ENCODE results near the gene ZBED1.

ZBED1 gene

DNA sequence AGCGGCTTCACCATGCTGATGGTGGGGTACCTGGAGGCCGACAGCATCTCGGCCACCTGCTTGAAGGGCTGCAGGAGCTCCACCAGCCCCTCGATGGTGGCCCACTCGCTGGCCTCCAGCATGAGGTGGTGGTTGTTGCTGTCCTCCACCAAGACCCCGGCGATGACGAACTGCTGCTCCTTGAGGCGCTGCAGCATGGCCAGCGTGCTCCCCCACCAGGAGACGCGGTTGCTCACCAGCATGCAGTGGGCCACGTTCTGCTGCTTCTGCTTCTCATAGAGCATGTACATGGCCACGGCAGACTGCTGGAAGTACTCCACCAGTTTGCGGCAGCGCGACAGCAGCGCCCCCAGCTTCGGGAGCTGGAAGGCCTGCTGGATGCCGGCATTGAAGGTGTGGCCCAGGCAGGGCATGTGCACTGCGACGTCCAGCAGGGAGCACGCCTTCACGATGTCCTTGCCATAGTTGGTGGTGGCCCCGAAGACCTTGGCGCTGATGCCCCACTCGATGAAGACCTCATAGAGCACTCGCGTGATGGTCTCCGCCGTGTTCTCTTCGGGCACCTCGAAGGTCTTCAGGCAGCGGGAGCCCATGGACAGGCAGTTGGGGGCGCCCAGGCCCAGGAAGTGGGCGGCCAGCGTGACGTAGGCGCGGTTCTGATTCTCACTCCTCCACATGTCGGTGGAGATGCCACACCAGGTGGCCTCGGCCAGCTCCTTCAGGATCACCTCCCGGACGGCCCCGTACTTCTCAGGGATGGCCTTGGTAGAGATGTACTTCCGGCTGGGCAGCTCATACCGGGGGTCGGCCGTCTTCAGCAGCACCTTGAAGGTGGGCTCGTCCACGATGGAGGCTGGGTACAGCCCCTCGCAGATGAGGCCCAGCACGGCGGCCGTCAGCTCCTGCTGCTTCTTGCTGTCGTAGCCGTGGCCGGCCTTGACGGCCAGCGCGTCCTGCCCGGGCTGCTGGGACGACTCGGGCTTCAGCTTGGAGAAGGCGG lies 11.0 kb downstream of the ZBED1 start:
- no peak for TF ChIP-seq SIN3A (IDR thresholded peaks at IDR 0.05; ENCODE audit: borderline replicate concordance, insufficient read depth, low read length)
- no peak for TF ChIP-seq TAF1 (IDR thresholded peaks at IDR 0.05; ENCODE audit: borderline replicate concordance, insufficient read depth, low read length)
- TF ChIP-seq FOXP2 (optimal IDR thresholded peaks at IDR 0.05; ENCODE audit: borderline replicate concordance, extremely low read depth, extremely low read length, insufficient read depth) = no peak
- TF ChIP-seq POLR2AphosphoS5 (IDR thresholded peaks at IDR 0.05; ENCODE audit: low read depth, low read length) = no peak
- TF ChIP-seq, protein P1, sequence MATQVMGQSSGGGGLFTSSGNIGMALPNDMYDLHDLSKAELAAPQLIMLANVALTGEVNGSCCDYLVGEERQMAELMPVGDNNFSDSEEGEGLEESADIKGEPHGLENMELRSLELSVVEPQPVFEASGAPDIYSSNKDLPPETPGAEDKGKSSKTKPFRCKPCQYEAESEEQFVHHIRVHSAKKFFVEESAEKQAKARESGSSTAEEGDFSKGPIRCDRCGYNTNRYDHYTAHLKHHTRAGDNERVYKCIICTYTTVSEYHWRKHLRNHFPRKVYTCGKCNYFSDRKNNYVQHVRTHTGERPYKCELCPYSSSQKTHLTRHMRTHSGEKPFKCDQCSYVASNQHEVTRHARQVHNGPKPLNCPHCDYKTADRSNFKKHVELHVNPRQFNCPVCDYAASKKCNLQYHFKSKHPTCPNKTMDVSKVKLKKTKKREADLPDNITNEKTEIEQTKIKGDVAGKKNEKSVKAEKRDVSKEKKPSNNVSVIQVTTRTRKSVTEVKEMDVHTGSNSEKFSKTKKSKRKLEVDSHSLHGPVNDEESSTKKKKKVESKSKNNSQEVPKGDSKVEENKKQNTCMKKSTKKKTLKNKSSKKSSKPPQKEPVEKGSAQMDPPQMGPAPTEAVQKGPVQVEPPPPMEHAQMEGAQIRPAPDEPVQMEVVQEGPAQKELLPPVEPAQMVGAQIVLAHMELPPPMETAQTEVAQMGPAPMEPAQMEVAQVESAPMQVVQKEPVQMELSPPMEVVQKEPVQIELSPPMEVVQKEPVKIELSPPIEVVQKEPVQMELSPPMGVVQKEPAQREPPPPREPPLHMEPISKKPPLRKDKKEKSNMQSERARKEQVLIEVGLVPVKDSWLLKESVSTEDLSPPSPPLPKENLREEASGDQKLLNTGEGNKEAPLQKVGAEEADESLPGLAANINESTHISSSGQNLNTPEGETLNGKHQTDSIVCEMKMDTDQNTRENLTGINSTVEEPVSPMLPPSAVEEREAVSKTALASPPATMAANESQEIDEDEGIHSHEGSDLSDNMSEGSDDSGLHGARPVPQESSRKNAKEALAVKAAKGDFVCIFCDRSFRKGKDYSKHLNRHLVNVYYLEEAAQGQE (IDR thresholded peaks at IDR 0.05; ENCODE audit: insufficient read depth in 1 of 2, low read depth in 2 of 2, low read length in 2 of 2) = no peak

DNA sequence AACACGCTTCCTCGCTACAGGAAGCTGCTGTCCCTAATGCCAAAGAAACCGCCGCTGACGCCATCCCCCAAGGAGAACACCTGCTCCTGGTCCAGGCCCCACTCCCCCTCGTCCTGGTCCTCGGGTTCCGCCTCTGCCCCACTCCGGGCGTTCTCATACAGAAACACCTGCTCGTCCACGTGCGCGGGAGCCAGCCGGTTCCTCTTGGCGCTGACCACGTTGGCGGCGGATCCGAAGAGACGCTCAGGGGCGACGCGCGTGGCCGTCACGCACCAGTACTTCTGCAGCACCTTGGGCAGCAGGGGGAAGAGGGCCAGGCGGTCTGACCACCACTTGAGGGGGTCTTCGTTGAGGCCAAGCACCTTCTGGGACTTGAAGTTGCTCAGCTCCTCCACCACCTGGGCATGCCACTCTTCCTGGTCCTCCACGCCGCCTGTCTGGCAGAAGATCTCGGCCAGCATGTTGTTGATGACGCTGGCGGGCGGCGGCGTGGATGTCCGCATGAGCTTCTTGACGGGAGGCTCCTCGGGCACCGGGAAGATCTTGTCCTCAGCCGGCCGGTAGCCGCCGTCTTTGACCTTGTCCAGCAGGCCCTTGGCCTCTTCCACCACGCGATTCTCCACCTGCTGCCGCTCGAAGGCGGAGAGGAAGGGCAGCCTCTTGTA lies 12.0 kb downstream of the ZBED1 start:
- TF ChIP-seq TAF1 (IDR thresholded peaks at IDR 0.05; ENCODE audit: borderline replicate concordance, insufficient read depth, low read length) (no peak), POLR2AphosphoS5 (IDR thresholded peaks at IDR 0.05; ENCODE audit: low read depth, low read length) (no peak), SIN3A (IDR thresholded peaks at IDR 0.05; ENCODE audit: borderline replicate concordance, insufficient read depth, low read length) (no peak), FOXP2 (optimal IDR thresholded peaks at IDR 0.05; ENCODE audit: borderline replicate concordance, extremely low read depth, extremely low read length, insufficient read depth) (no peak)
- TF ChIP-seq, protein P1 (IDR thresholded peaks at IDR 0.05; ENCODE audit: insufficient read depth in 1 of 2, low read depth in 2 of 2, low read length in 2 of 2) = no peak

DNA sequence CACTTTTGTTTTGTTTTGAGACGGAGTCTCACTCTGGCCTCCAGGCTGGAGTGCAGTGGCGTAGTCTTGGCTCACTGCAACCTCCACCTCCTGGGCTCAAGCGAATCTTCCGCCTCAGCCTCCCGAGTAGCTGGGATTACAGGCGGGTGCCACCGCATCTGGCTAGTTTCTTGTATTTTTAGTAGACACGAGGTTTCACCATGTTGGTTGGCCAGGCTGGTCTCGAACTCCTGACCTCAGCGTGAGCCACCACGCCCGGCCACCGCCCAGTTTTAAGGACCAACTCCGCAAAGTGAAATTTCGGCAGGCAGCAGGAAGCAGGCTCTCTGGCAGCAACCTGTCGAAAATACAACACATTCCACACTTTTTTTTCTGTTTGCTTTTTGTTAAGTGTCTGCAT lies 13.4 kb downstream of the ZBED1 start:
- TF ChIP-seq FOXP2 (optimal IDR thresholded peaks at IDR 0.05; ENCODE audit: borderline replicate concordance, extremely low read depth, extremely low read length, insufficient read depth) = no peak
- TF ChIP-seq, protein P1 (IDR thresholded peaks at IDR 0.05; ENCODE audit: insufficient read depth in 1 of 2, low read depth in 2 of 2, low read length in 2 of 2) = no peak
- no peak for TF ChIP-seq TAF1 (IDR thresholded peaks at IDR 0.05; ENCODE audit: borderline replicate concordance, insufficient read depth, low read length)
- TF ChIP-seq POLR2AphosphoS5 (IDR thresholded peaks at IDR 0.05; ENCODE audit: low read depth, low read length) = no peak
- TF ChIP-seq SIN3A (IDR thresholded peaks at IDR 0.05; ENCODE audit: borderline replicate concordance, insufficient read depth, low read length) = no peak

DNA sequence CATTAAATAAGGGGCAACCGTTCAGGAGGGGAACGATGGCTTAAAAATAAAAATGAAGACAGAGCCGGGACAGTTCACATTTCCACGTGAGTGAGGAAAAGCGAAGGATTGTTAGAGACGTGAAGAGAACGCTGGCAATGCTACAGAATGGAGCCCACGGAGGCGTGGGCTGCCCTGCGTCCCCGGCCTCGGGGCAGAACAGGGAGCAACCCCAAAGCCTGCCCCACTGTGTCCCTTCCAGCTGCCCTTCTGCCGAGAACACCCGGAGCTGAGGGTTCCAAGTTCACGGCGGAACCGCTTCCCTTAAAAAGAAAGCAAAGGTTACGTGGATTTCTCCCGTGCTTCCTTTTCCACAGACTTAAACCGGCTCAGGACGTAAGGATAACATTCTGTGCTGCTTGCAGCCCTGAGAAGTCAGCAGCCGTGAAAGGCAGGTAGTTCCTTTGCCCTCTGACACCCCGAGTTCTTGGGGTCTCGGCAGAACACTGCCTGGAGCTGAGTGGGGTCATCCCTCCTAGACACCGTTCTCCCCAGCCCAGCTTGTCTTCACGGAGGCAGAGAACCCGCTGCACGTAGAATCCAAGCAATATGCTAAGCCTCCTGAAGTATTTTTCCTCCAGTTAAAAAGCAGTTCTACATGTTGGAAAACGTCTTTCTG lies 14.2 kb downstream of the ZBED1 start:
- TF ChIP-seq SIN3A (IDR thresholded peaks at IDR 0.05; ENCODE audit: borderline replicate concordance, insufficient read depth, low read length) = no peak

DNA sequence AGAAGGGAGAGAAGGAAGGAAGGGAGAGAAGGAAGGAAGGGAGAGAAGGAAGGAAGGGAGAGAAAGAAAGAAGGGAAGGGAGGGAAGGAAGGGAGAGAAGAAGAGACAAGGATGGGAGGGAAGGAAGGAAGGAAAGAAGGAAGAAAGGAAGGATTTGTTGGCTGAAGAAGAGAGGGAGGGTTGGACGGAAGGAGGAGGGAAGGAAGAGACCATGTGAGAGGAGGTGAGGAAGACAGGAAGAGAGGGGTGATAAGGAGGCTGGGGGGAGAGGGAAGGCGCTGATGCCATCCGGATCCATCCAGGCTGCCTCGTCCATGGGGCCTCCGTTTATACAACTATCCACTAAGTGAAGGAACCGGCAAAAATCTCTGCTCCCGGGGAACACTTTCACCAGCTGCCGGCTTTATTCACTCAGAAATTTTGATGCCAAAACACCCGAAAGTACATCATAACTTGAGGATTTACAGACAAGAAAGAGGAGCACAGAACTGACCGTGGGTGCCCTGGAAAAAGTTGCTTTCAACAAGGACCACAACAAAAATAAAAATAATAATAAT lies 14.9 kb downstream of the ZBED1 start:
- TF ChIP-seq POLR2AphosphoS5 (IDR thresholded peaks at IDR 0.05; ENCODE audit: low read depth, low read length) (no peak), TAF1 (IDR thresholded peaks at IDR 0.05; ENCODE audit: borderline replicate concordance, insufficient read depth, low read length) (no peak), FOXP2 (optimal IDR thresholded peaks at IDR 0.05; ENCODE audit: borderline replicate concordance, extremely low read depth, extremely low read length, insufficient read depth) (no peak), SIN3A (IDR thresholded peaks at IDR 0.05; ENCODE audit: borderline replicate concordance, insufficient read depth, low read length) (no peak)
- TF ChIP-seq, protein P1 (IDR thresholded peaks at IDR 0.05; ENCODE audit: insufficient read depth in 1 of 2, low read depth in 2 of 2, low read length in 2 of 2) = no peak
